ENCODE results near the gene HOXB6. TPM values are rescaled to one million over a fixed set of nuclear protein-coding genes. Genes with fewer than 3 reads are reported as not detected.

The HOXB6 gene
- polyA plus RNA-seq, 3 donors from 2014 or later: not detected

DNA sequence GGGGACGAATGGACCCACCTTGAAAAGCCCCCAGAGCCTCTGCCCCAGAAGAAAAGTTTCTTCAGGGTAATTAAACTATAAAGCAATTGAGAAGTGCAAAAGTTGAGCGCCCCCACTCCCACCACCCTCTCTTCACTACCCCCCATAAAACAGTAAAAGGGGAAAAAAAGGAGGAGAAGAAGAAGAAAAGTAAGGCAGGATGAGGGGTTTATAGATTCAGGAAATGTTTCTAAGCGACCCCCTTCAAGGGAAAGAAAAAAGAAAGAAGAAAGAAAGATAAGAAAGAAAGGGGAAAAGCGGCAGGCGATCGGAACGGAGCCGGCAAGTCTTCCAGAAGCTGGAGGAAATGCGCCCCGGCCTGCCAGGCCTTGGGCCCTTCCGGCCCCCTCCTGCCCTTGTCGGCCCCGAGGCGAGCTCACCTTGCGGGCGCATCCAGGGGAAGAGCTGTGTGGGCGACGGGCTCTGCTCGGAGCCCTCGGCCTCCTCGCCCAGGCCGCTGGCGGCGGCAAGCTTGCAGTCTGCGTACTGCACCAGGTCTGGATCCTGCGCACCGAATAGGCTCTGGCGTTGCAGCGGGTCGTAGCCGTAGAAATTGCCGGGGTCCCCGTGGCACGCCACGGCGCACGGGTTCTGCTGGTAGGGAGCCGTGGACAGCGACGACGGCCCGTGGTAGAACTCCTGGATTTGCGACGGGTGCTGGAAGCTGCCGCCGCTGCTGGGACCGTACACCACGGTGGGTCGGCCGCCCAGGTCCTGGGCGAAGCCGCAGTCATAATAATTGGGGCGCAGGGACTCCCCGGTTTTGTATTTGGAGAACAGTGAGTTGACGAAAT is 9.3 kb upstream of the HOXB6 start:
- Mint-ChIP-seq H3K4me3 (peak overlapping the region; percentile 40 to 94 (median 67)), H3K27ac (peak overlapping the region in 2 of 6 donors; percentile 30 to 65), H3K27me3 (ENCODE audit: low read depth in 3 of 3) (peaks cover 58 to 70% (median 65%) of the 10 kb centered on the region in 3 donors), H3K4me1 (peaks cover 43 to 68% of the 10 kb centered on the region in 2 donors), H3K9me3 (no peaks in the 10 kb centered on the region), H3K36me3 (no peaks in the 10 kb centered on the region)
- DNase-seq: peak in 1 of 3 donors; percentile 17

DNA sequence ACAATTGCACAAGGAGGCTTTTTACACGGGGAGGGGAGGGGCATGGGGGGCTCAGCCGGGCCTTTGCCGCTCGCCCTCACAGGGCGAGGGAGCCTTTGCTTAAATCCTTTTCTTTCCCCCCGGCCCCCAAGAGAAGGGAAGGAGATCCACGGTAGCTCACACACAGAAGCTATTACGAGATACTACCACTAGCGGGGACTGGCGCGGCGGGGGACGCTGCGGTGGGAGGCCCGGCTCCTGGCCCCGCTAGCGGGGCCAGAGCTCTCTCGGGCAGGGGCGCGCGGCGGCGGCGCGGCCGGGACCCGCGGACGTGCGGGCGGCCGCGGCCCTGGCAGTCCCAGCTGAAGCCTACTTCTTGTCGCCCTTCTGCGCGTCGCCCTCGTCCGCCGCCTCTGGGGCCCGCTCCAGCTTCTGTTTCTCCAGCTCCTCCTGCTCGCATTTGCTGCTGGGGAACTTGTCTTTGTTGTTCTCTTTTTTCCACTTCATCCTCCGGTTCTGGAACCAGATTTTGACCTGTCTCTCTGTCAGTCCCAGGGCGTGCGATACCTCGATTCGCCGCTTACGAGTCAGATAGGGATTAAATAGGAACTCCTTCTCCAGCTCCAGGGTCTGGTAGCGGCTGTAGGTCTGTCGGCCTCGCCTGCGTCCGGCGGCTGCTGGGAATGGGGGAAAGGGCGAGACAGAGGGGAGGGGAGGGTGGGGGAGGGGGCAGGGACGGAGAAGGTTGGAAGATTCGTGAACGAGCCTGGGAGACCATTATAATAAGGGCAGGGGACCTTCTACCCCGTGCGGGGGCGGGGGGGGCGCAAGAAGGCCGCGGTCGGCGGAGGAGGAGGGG is 8.3 kb upstream of the HOXB6 start:
- Mint-ChIP-seq H3K9me3 (no peaks in the 10 kb centered on the region), H3K4me1 (peaks cover 38 to 58% of the 10 kb centered on the region in 2 donors), H3K27me3 (ENCODE audit: low read depth in 3 of 3) (peaks cover 48 to 62% (median 55%) of the 10 kb centered on the region in 3 donors), H3K36me3 (no peaks in the 10 kb centered on the region), H3K27ac (peak overlapping the region in 4 of 6 donors; percentile 0 to 73 (median 40)), H3K4me3 (peak overlapping the region; percentile 81 to 94 (median 91))
- DNase-seq: peak in 2 of 3 donors; percentile 56 to 58

DNA sequence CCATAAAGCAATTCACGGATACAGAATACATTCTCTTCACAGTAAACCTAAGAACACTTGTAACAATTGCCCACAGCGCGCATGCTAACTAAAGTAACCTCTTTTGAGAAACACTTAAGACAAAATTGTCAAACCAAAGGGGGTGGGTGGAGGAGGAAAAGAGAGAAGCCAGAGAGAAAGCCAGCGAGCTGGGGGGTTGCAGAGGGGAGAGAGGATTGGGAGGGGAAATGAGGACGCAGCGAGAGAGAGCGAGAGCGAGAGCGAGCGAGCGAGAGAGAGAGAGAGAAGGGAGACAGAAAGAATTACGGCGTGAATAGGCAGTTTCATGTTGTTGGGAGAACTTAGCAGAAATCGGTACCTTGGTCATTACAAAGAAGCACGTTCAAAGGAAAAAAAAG is 7.7 kb upstream of the HOXB6 start:
- DNase-seq: peak in 2 of 3 donors; percentile 24 to 33
- Mint-ChIP-seq H3K4me3 (peak overlapping the region; percentile 81 to 92 (median 86)), H3K27ac (peak overlapping the region; percentile 0 to 73 (median 49)), H3K9me3 (no peaks in the 10 kb centered on the region), H3K4me1 (peaks cover 38 to 57% of the 10 kb centered on the region in 2 donors), H3K27me3 (ENCODE audit: low read depth in 3 of 3) (peaks cover 43 to 57% (median 49%) of the 10 kb centered on the region in 3 donors), H3K36me3 (no peaks in the 10 kb centered on the region)

DNA sequence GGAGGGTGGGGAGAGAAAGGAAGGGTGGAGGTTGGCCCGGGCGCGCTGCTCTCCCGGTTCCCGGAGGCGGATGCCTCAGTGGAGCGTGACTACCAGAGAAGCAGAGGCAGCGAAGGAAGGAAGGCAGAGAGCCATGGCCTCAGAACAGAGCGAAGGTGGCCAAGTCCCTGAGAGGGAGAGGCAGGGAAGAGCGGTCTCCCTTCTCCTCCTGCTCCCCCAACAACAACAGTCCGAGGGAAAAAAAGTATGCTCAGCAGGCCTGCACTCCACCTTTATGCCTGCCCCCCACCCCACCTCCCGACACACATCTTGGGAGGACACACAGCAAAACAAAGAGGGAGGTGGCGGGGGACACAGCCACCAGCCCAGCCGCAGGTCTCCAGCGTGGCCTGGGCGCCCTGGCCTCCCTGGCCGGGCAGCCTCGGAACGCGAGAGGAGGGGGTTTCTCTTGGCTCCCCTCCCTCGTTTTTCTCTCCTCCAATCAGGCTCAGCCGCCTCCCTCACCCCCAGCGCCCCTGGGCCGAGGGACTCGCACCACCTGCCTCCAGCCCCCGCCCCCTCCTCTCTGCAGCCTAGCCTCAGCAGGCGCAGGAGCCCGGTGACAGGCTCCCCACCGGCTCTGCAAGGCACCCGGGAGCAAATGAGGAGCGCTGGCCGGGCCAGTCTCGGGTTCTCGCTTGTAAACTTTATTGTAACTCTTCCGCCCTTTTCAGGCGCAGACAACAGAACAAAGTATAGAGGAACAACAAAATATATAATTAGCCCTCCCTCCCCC is 7.1 kb upstream of the HOXB6 start:
- peak overlapping the region in 2 of 6 donors; percentile 71 to 86 for H3K27ac Mint-ChIP-seq
- H3K27me3 Mint-ChIP-seq (ENCODE audit: low read depth in 3 of 3): peaks cover 40 to 51% (median 43%) of the 10 kb centered on the region in 3 donors
- no peak for DNase-seq
- H3K4me1 Mint-ChIP-seq: peaks cover 36 to 51% of the 10 kb centered on the region in 2 donors
- no peaks in the 10 kb centered on the region for H3K9me3 Mint-ChIP-seq
- H3K4me3 Mint-ChIP-seq: peak overlapping the region; percentile 94 to 100 (median 98)
- H3K36me3 Mint-ChIP-seq: no peaks in the 10 kb centered on the region

DNA sequence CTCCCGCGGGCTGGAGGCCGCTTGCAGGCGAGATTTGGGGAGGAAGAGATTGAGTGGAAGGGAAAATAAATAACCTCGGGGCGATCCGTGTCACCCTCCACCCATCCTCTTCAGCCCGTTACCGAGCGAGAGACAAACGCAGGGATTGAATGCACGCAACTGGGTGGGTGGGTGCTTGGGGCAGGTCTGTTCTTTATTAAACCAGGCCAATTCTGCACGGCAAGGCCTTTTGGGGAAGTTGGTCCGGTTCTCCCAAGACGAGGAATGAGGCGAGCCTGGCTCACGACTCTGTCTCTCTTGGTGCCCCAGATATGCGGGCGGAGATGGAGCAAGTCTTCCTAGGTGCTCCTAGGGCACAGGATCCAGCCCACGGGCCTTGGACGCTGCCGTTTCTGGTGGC is 6.4 kb upstream of the HOXB6 start:
- Mint-ChIP-seq H3K27ac (peak overlapping the region in 5 of 6 donors; percentile 17 to 86 (median 73)), H3K4me1 (peaks cover 36 to 50% of the 10 kb centered on the region in 2 donors), H3K4me3 (peak overlapping the region; percentile 94 to 100 (median 98)), H3K9me3 (no peaks in the 10 kb centered on the region), H3K36me3 (no peaks in the 10 kb centered on the region), H3K27me3 (ENCODE audit: low read depth in 3 of 3) (peaks cover 41 to 45% (median 42%) of the 10 kb centered on the region in 3 donors)
- DNase-seq: no peak

DNA sequence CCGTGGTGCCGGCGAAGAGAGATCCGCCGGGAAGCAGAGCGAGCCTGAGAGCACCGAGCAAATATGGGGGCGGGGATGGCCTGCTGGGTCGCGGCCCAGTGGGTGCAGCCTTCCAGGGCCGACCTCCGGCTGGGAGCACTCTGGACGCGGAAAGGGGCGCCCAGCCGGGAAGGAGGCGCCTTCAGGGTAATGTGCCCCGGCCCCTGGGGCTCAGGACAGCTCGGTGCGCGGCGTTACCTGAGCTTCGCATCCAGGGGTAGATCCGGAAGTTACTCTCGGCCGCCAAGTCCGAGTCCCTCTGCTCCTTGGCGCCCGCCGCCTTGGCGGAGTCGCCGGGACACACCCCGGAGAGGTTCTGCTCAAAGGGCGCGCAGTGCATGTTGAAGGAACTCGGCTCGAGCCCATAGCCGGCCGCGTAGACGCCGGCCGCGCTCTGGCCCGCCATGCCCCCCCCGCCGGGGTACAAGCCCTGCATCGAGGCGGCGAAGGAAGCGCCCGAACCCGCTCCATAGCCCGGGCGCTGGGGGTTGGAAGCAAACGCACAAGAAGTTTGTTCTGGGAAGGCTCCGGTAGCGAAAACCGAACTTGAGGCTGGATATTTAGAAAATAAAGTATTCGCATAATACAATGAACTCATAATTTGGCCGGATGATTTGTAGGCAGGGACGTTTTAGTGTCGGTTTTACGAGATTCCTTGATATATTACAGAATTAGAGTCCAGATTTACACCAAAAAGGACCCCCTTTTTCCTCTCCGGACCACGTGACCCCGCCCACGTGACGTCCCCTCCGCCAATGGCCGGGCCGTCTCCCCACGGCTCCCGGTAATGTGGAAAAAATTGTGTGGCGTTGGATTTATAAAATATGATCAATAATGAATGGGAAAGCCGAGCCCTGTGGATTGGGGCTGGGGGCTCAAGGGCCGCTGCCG is 5.8 kb upstream of the HOXB6 start, which contains the start of gene HOXB7:
HOXB7 (minus strand) TSS at position 736 of the 930 bp plus-strand sequence; CDS start at position 637, 99 bp downstream.
- no peaks in the 10 kb centered on the region for H3K36me3 Mint-ChIP-seq
- H3K27me3 Mint-ChIP-seq (ENCODE audit: low read depth in 3 of 3): peaks cover 34 to 41% (median 35%) of the 10 kb centered on the region in 3 donors
- H3K27ac Mint-ChIP-seq: peak within 1 kb of the TSS in 5 of 6 donors; percentile 17 to 86 (median 73)
- DNase-seq: peak; percentile 62 to 64 (median 64)
- H3K4me1 Mint-ChIP-seq: peaks cover 35 to 49% of the 10 kb centered on the region in 2 donors
- H3K4me3 Mint-ChIP-seq: peak within 1 kb of the TSS; percentile 94 to 100 (median 98)
- H3K9me3 Mint-ChIP-seq: no peaks in the 10 kb centered on the region

DNA sequence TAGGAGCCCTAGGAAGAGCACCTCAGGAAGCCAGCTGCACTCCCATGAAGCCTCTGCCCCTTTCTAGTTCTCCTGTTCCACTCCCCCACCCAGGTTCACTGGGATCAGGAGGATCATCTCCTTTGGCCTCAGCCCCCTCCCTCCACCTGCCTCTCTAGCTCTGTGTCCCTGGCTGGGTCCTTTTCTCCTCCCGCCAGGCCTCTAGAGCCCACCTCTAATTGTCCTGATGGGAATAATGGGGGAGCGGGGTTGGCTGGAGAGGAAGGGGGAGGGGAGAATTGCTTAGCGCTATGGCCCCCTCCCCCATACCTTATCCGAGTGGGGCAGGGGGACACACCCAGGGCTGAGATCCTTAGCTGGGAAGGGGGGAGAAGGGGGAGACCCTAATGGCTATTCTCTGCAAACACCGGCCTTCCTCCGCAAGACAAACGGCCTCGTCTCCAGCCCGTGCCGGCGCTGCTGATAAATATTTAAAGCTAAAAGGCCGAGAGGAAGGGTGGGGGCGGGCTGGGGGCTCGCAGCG is 5.0 kb upstream of the HOXB6 start:
- Mint-ChIP-seq H3K4me3 (peak overlapping the region; percentile 94 to 100 (median 98)), H3K36me3 (no peaks in the 10 kb centered on the region), H3K9me3 (no peaks in the 10 kb centered on the region), H3K4me1 (peaks cover 30 to 42% of the 10 kb centered on the region in 2 donors), H3K27ac (no peak overlapping the region), H3K27me3 (ENCODE audit: low read depth in 3 of 3) (peaks cover 31 to 37% (median 33%) of the 10 kb centered on the region in 3 donors)
- no peak for DNase-seq

DNA sequence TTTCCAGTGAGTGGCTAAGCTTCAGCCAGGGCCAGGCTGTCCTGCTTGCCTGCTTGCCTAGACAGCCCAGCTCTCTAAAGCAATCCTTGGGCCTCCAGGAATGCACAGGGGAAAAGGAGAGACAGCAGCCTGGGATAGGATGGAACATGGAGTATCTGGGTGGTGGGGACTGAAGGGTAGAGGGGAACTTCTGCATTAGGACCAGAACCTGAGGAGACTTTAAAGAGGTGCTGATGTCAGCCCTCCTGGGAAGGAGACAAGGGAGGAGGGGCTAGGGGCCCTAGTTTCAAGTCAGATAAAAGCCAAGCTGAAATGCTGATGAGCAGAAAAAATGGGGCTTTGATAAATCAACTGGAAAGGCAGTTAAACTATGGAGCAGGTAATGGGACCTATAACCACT is 4.2 kb upstream of the HOXB6 start:
- peaks cover 30 to 34% of the 10 kb centered on the region in 2 donors for H3K4me1 Mint-ChIP-seq
- H3K36me3 Mint-ChIP-seq: no peaks in the 10 kb centered on the region
- H3K27ac Mint-ChIP-seq: peak overlapping the region in 1 of 6 donors; percentile 16
- no peak for DNase-seq
- peak overlapping the region; percentile 37 to 98 (median 63) for H3K4me3 Mint-ChIP-seq
- no peaks in the 10 kb centered on the region for H3K9me3 Mint-ChIP-seq
- peaks cover 32 to 35% (median 33%) of the 10 kb centered on the region in 3 donors for H3K27me3 Mint-ChIP-seq (ENCODE audit: low read depth in 3 of 3)

DNA sequence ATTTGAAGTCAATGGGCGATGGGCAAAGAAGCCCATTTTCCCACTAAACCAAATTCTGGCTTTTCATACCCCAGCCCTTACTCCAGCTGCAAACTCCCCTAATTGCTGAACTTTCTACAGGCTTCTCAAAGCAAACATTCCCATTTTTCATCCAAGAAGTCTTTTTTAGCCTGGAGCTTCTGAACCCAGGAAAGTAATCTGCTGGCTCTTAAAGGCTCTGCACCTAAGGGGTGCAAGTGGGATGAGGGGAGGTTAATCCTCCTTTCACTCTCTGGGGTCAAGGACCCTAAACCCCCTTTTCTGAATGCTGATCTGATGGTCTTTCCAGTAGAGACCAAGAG is 3.7 kb upstream of the HOXB6 start:
- peaks cover 24 to 28% of the 10 kb centered on the region in 2 donors for H3K4me1 Mint-ChIP-seq
- no peaks in the 10 kb centered on the region for H3K9me3 Mint-ChIP-seq
- no peaks in the 10 kb centered on the region for H3K36me3 Mint-ChIP-seq
- H3K4me3 Mint-ChIP-seq: peak overlapping the region in 2 of 5 donors; percentile 2 to 98
- no peak for DNase-seq
- H3K27me3 Mint-ChIP-seq (ENCODE audit: low read depth in 3 of 3): peaks cover 29 to 33% (median 30%) of the 10 kb centered on the region in 3 donors
- no peak overlapping the region for H3K27ac Mint-ChIP-seq

DNA sequence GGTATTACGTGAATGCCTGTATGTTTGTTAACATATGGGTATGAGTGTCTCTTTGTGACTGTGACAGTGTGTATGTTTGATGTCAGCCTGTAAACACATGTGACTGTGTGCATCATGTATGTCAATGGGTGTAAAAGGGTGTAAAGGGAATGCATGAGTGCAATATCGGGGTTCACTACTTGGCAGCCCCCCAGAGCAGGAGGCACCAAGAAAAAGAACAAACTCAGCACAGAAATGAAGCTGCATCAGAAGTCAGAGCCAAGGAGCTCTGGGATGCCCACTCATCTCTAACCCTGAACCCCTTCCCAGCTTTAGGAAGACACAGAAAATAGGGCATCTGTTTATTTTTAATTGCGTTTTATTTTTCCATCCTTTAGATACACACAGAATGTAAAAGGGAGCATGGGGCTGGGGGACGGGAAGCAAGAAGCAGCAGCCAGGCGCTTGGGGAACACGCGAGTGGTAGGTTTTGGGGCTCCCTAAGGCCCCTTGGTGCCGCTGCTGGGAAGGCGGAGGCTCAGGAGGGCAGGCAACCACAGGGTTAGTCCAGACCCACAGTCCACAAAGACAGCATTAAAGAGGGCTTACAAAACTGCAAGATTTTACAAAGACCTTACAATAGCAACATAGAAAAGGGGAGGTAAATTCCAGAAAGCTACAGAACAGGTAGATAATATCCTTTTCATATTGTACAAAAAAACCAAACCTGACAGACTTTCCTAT is 2.3 kb upstream of the HOXB6 start:
- Mint-ChIP-seq H3K4me3 (no peak overlapping the region), H3K9me3 (no peaks in the 10 kb centered on the region), H3K27ac (no peak overlapping the region), H3K27me3 (ENCODE audit: low read depth in 3 of 3) (peaks cover 30 to 37% (median 30%) of the 10 kb centered on the region in 3 donors), H3K4me1 (peaks cover 19% of the 10 kb centered on the region in 2 donors), H3K36me3 (no peaks in the 10 kb centered on the region)
- no peak for DNase-seq

DNA sequence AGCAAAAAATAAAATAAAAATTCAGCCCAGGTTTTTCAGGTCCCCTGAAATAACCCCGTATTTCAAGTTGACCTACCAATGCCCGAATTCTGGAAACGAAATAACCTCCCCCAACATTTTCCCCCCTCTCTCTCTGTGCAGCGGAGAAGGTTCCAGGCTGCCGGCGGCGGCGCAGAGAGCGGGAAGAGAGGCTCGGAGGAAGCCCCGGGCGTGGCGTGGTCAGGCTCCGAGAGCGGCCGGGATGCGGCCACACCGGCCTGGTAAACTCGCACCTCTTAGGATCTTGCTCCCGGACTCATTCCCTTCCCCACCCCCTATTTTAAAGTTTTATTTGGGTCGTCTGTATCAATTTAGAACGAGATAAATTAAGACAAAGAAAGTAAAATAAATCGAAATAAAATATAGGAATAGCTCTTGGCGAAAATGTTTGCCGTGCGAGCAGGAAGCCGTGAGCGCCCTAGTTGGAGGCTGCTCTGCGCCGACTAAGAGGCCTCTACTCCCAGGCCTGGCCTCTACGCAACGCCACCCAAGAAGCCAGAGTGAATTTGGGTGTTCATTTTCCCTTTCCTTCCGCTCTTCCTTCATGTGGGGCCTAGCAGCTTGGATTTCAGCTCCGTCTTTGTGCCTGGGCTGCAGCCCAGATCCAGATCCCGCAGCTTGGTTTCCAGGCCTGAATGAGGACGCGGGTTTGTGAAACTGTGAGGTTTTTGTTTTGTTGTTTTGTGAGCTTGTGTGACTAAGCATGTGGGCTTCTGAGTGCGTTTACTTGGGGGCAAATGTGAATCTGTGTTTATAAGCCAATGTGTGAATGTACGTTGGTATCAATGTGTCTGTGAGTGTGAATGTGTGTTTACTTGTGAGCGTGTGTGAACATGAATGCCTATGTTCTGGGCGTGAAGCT is 1.5 kb upstream of the HOXB6 start:
- H3K4me3 Mint-ChIP-seq: no peak overlapping the region
- H3K36me3 Mint-ChIP-seq: no peaks in the 10 kb centered on the region
- H3K4me1 Mint-ChIP-seq: peaks cover 11 to 15% of the 10 kb centered on the region in 2 donors
- H3K27me3 Mint-ChIP-seq (ENCODE audit: low read depth in 3 of 3): peaks cover 29 to 39% (median 37%) of the 10 kb centered on the region in 3 donors
- DNase-seq: no peak
- H3K27ac Mint-ChIP-seq: no peak overlapping the region
- no peaks in the 10 kb centered on the region for H3K9me3 Mint-ChIP-seq

Measured in immature natural killer cell (primary cell).